ENCODE data around the gene DOCK4.

Gene DOCK4

GRCh38 chr7:112113913-112114575 lies 92.2 kb downstream of the DOCK4 start:
- DNase-seq (ENCODE audit: low read depth in 2 of 2), result no peak

DNA sequence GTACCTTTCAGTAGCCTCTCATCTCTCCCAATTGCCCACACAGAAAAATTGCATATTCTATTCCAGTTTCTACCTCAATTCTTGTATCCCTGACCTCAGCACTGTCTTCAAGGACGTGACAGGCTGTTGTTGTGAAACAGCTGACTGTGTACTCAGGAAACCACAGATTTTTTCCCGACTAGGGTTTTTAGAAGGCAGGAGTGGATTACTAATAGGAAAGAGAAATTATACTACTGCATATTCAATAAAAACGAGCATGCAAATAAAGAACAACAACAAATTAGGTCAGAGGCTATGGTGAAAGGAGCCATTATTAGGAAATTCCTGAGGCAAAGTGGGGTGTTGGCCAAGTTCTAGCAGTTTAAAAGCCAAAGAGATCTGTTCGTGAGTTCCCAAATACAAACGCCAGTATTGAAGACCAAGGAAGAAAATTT lies 93.4 kb downstream of the DOCK4 start:
- DNase-seq (ENCODE audit: low read depth in 2 of 2), result no peak

GRCh38 chr7:112110651-112111050 lies 95.5 kb downstream of the DOCK4 start:
- no peak for DNase-seq (ENCODE audit: low read depth in 2 of 2)

GRCh38 chr7:112110175-112110574 lies 96.0 kb downstream of the DOCK4 start:
- no peak for DNase-seq (ENCODE audit: low read depth in 2 of 2)

- DNase-seq (ENCODE audit: low read depth in 2 of 2), result no peak
Observed at GRCh38 chr7:112108981-112109380, 97.2 kb downstream of the DOCK4 start.

DNA sequence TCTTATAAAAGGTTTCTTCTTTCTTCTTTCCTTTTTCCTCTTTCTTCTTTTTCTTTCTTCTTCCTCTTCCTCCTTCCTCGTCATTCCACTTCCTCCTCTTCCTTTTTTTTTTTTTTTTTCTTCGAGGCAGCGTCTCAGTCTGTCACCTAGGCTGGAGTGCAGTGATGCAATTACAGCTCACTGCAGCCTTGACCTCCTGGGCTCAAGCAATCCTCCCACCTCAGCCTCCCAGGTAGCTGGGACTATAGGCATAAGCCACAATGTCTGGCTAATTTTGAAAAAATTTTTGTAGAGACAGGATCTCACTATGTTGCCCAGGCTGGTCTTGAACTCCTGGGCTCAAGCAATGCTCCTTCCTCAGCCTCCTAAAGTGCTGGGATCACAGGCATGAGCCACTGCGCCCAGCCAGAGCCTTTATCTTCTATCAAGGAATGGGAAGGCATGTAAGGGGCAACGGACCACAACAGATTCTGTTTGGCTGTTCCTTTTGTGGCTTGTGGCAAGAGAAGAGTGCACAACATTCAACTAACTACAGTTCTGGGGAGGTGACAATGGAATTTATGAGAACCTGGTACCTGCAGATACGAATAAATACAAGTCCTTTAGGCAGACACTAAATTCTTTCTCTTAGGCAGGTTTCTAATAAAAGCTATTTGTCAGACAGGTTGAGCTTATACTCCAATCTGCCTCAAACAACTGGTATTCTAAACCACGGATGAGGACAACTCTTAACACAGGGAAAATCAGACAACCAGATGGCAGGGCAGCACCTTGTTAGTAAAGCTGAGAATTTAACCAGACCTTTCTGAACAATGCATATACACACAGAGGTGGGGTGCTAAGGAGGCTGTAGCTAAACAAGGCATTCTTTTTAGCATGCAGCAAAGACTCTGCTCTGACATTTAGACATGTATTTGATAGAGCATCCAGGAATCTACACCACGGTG lies 100.3 kb downstream of the DOCK4 start:
- DNase-seq (ENCODE audit: low read depth in 2 of 2), result no peak

GRCh38 chr7:112104120-112104519 lies 102.1 kb downstream of the DOCK4 start:
- no peak for DNase-seq (ENCODE audit: low read depth in 2 of 2)

- no peak for DNase-seq (ENCODE audit: low read depth in 2 of 2)
Observed at GRCh38 chr7:112103246-112103645, 103.0 kb downstream of the DOCK4 start.

DNA sequence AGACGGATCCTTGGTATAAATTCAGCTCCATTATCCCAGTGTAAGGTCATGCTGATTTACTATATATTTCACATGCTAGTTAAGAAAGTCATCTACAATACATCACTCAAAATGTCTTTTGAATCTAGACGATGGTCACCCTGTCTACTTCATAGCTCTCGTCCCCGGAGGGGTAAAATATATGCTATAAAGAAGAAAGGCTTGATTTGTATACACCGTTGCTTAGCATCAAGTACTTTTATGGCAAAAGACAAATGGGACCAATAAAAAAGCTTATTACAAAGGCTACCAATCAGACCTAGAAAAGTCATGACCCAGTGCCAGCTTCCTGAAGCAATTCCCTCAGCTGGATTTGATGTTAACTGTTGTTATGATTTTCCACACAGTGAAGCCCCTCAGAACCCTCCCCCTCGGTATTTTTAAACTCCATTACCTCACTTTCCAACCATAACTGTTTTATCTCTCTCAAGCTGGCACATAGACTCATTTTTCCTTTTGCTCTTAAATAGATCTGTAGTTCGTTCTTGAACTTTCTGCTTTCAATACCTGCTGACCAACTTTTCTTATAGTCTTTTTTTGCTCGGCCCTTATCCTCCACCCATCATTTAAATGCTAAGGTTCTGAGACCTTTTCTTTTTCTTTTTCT lies 104.9 kb downstream of the DOCK4 start:
- DNase-seq (ENCODE audit: low read depth in 2 of 2), result no peak

- no peak for DNase-seq (ENCODE audit: low read depth in 2 of 2)
Observed at GRCh38 chr7:112097524-112097923, 108.7 kb downstream of the DOCK4 start.

GRCh38 chr7:112093409-112093808 lies 112.8 kb downstream of the DOCK4 start:
- no peak for DNase-seq (ENCODE audit: low read depth in 2 of 2)

DNA sequence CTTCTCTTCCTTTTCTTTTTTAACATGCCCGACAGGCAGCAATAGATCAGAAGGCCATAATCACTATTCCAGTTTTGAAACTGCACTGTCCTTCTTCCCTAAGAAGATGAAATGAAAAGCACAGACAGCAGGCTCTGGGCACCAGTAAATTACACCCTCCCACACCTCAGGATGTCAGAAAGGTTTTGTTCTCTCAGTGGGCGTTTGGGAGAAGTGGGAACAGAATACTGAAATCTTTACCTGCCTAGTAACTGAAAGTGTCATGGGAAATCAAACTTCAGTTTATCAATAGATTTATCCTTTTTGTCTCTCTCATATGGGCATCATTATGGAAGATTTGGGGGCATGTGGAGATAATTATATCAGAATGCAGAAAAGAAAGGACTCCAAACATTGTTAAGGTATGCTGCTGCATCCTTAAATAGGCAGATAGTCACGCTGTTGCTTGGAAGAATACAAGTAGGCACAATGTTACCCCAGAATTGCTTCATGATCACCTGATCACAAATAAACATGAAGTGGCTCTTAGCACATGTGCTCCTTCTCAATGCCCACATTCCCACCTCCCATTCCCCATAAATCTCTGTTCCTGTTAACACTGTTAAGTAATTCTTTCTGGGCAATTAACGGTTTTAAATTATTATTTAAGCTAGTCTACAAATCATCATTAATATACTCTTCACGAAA lies 113.3 kb downstream of the DOCK4 start:
- DNase-seq (ENCODE audit: low read depth in 2 of 2), result no peak

DNA sequence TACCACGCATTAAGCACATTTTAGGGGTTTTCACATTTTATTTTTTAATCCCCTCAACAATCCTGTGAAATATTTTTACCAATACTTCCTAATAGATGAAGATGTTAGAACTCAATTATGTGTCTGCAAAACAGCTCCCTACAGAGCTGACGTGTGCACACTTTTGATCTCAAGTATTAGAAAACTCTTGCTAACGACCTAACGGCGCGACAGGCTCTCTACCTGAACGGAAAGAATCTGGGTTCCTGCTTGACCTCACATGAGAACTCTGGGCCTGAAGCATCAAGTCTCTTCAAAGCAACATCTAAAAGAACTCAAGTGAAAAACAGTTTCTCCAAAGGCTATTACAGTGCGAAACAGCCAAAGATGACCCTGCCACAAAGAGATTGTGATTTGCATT lies 113.9 kb downstream of the DOCK4 start:
- DNase-seq (ENCODE audit: low read depth in 2 of 2), result no peak

DNA sequence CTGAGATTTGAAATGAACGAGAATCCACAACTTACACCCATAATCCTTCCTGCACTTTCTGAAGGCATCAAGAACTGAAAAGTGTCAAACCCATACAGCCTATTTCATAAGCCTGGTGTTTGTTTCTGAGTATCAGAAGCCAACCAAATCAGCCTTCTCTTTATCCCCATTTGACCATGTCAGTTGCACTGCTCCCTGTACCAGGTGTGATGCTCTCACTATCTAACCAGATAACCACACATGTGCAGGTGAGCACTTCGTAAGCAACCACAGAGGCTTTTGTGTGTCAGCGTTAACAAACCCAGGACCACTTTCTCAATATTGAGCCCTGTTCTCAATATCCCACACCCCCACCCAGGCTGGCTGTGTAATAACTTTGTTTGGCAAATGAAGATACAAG lies 114.4 kb downstream of the DOCK4 start:
- DNase-seq (ENCODE audit: low read depth in 2 of 2), result no peak

DNA sequence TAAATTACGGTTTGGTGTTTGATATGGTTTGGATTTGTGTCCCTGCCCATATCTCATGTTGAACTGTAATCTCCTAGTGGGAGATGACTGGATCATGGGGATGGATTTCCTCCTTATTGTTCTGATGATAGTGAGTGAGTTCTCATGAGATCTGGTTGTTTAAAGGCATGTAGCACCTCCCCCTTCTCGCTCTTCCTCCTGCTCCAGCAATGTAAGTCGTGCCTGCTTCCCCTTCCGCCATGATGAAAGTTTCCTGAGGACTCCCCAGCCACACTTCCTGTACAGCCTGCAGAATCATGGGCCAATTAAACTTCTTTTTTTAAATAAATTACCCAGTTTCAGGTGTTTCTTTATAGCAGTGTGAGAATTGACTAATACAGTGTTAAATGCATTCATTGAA lies 116.6 kb downstream of the DOCK4 start:
- DNase-seq (ENCODE audit: low read depth in 2 of 2), result no peak

DNA sequence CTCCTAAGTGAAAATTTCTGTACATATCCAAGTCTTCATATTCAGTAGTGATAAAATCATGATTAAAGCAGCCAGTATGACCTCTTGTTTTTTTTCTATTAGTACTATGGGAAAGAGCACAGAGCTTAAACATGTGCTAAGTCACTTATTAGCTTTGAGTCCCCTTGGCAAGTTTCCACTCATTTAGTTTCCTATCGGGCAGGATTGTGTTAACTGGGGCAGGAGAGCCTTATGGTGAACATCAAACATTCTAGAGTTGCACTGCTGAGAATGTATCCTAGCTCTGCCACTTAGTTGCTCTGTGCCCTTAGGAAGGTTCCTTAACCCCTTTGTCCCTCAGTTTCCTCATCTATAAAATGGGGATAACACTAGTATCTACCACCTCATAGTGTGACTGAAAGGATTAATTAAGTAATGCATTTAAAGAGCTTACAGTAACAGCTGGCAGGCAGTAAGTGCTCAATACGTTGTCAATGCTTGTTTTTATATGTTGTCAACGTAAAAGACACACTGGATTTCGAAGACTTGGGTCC lies 117.6 kb downstream of the DOCK4 start:
- DNase-seq (ENCODE audit: low read depth in 2 of 2), result no peak

- DNase-seq (ENCODE audit: low read depth in 2 of 2), result no peak
Observed at GRCh38 chr7:112086496-112087254, 119.5 kb downstream of the DOCK4 start.

DNA sequence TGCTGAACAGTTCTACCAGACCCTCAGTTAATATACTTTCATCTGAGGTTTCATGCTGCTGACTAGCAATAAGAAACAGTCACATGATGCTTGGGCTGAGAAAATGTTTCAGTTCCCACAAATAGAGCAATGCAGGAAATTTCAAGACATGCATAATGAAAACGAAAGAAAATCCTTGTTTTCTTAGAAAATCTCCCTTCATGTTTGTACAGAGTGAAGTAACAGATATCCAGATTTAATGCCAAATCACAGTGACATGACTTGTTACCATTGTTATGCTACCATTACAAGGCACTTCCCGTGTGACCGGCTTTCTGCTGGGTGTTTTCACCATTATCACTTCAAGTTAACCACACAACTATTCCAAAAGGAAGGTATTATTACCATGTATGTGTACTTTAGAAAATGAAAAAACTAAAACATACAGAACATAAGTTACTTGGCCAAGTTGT lies 121.7 kb downstream of the DOCK4 start:
- no peak for DNase-seq (ENCODE audit: low read depth in 2 of 2)

DNA sequence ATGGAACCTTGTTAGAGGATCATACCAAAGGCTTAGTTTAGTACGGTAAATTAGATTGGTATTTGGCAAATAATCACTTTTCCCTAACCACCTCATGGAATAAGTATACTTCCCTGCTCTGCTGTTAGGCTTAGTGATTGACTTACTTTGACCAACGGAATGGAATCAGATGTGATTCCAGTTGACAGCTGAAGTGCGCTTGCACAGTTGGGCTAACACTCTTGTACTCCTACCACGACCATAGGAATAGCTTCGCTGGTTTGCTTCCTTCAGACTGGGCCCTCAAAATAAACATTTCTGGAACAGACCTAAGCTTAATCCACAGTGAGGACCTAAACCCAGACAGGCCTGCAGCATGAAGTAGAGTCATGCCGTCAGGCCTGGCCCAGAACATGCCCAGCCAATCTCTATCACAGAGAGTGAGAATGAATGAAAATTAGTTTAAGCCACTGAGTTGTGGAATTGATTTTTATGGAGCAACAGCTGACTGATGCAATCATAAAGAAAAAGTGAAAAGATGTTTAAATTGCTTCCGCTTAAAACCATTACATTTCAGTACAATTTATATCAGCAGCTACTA lies 122.3 kb downstream of the DOCK4 start:
- no peak for DNase-seq (ENCODE audit: low read depth in 2 of 2)

- no peak for DNase-seq (ENCODE audit: low read depth in 2 of 2)
Observed at GRCh38 chr7:112082306-112082705, 123.9 kb downstream of the DOCK4 start.

GRCh38 chr7:112081778-112082177 lies 124.4 kb downstream of the DOCK4 start:
- no peak for DNase-seq (ENCODE audit: low read depth in 2 of 2)

All from activated CD4-positive, alpha-beta T cell treated with anti-CD3 and anti-CD28 coated beads for 24 hours (primary cell).